ENCODE results near the gene USP53.
"Not testable (repeated sequence)": the region's sequence is repeated elsewhere in the genome, so short reads cannot be mapped to it uniquely, and the experiment has no call there.

The USP53 gene

DNA sequence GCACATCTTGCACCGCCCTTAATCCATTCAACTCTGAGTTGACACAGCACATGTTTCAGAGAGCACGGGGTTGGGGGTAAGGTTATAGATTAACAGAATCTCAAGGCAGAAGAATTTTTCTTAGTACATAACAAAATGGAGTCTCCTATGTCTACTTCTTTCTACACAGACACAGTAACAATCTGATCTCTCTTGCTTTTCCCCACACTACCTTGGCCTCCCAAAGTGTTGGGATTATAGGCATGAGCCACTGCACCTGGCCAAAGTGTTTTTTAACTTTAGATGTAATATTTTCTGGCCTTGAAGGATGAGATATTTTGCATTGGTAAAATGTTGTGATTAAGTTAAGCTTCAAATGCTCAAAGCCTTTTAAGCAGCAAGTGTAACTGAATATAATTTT is 130.8 kb downstream of the USP53 start:
- not testable (repeated sequence) for H3K4me3 ChIP-seq (ENCODE audit: low read depth, low read length); H3K4me1 ChIP-seq (ENCODE audit: control insufficient read depth, insufficient read depth, low read length, unreplicated experiment); H3K27me3 ChIP-seq (ENCODE audit: insufficient read depth, low read length); H3K27ac ChIP-seq (ENCODE audit: low read depth, low read length); H3K79me2 ChIP-seq (ENCODE audit: control insufficient read depth, insufficient read depth, low read length, unreplicated experiment); H2AFZ ChIP-seq (ENCODE audit: low read length, unreplicated experiment); H3K36me3 ChIP-seq (ENCODE audit: insufficient read depth, low read length)
